Tibial artery (tissue), 4 donors: ENCODE results near the gene SOX4.

Source experiments
- DNase-seq, 2 donors: peaks; one replicate each; pipeline ENCODE4 v3.0.0-alpha.2; 2019
- H3K27ac ChIP-seq, 2 donors: fragments of 200-600 bp; sonication (generic) in 1 of 2; 1 replicate in 1 of 2; 2 replicates in 1 of 2; pipeline ENCODE4 v1.5.1; 2018 to 2019; ENCODE audit warnings: mild to moderate bottlenecking in 1 of 2
- H3K27me3 ChIP-seq, 2 donors: fragments of 200-600 bp; sonication (generic) in 1 of 2; one replicate each; pipeline versions ENCODE4 v1.5.1 to v1.6.0; 2016 to 2019
- H3K36me3 ChIP-seq, 3 donors: fragments of 200-600 bp; sonication (generic) in 2 of 3; one replicate each; pipeline ENCODE4 v1.5.1; 2016 to 2019; ENCODE audit warnings: mild to moderate bottlenecking in 2 of 3
- H3K4me1 ChIP-seq, 4 donors: fragments of 200-600 bp; sonication (generic) in 2 of 4; 1 replicate in 3 of 4; 2 replicates in 1 of 4; pipeline ENCODE4 v1.5.1; 2016 to 2019
- H3K4me3 ChIP-seq, 2 donors: fragments of 200-600 bp; sonication (generic) in 1 of 2; 1 replicate in 1 of 2; 2 replicates in 1 of 2; pipeline ENCODE4 v1.5.1; 2018 to 2019; ENCODE audit warnings: mild to moderate bottlenecking in 2 of 2
- H3K9me3 ChIP-seq, 3 donors: fragments of 200-600 bp; sonication (generic) in 1 of 3; one replicate each; pipeline ENCODE4 v1.5.1; 2016 to 2019
- CTCF ChIP-seq, 2 experiments: fragments of 200-600 bp in 1 of 2; fragments of 450-650 bp in 1 of 2; IDR thresholded peaks; one replicate each; pipeline ENCODE4 v1.5.1; 2017 to 2019; ENCODE audit warnings: antibody characterized with exemption in 2 of 2, mild to moderate bottlenecking in 1 of 2, moderate library complexity in 1 of 2
- intact Hi-C: fragments of 100-400 bp; cut with DNase I; formaldehyde crosslinking; loops from one replicate; pipeline ENCODE4 v1.15.0; 2023; ENCODE audit warnings: low total_unique reads

Gene SOX4

GRCh38 chr6:21594416-21595281 is 1.1 kb downstream of the SOX4 start:
- Histone ChIP-seq H3K4me3 (peak overlapping the region; percentile 78 to 88), H3K4me1 (peaks cover 0 to 22% (median 5%) of the 10 kb centered on the region in 4 donors), H3K27me3 (no peaks in the 10 kb centered on the region), H3K27ac (peak overlapping the region; percentile 80 to 88), H3K9me3 (no peaks in the 10 kb centered on the region), H3K36me3 (no peaks in the 10 kb centered on the region)
- peak; percentile 60 to 77 for DNase-seq
- no peak for TF ChIP-seq CTCF (IDR thresholded peaks at IDR 0.05)
- intact Hi-C loops = loop anchor here (5.0 to 10.0 kb wide), 2 partner anchors 70 to 553 kb away; no protein-coding TSS in a partner anchor

- H3K4me3 ChIP-seq = peak overlapping the region; percentile 78 to 88
- H3K9me3 ChIP-seq = no peaks in the 10 kb centered on the region
- peaks cover 0 to 22% (median 4%) of the 10 kb centered on the region in 4 donors for H3K4me1 ChIP-seq
- H3K27ac ChIP-seq = peak overlapping the region; percentile 80 to 88
- no peaks in the 10 kb centered on the region for H3K36me3 ChIP-seq
- no peaks in the 10 kb centered on the region for H3K27me3 ChIP-seq
- TF ChIP-seq CTCF (IDR thresholded peaks at IDR 0.05) = peak in 1 of 2 experiments; percentile 29
- intact Hi-C loops = loop anchor here (5.0 to 10.0 kb wide), 2 partner anchors 69 to 552 kb away; no protein-coding TSS in a partner anchor
- peak in 1 of 2 donors; percentile 69 for DNase-seq
Measured at GRCh38 chr6:21595285-21596144, 2.0 kb downstream of the SOX4 start.

DNA sequence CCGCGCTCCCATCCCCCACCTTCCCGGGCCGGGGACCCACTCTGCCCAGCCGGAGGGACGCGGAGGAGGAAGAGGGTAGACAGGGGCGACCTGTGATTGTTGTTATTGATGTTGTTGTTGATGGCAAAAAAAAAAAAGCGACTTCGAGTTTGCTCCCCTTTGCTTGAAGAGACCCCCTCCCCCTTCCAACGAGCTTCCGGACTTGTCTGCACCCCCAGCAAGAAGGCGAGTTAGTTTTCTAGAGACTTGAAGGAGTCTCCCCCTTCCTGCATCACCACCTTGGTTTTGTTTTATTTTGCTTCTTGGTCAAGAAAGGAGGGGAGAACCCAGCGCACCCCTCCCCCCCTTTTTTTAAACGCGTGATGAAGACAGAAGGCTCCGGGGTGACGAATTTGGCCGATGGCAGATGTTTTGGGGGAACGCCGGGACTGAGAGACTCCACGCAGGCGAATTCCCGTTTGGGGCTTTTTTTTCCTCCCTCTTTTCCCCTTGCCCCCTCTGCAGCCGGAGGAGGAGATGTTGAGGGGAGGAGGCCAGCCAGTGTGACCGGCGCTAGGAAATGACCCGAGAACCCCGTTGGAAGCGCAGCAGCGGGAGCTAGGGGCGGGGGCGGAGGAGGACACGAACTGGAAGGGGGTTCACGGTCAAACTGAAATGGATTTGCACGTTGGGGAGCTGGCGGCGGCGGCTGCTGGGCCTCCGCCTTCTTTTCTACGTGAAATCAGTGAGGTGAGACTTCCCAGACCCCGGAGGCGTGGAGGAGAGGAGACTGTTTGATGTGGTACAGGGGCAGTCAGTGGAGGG is 2.8 kb downstream of the SOX4 start:
- H3K27me3 ChIP-seq = no peaks in the 10 kb centered on the region
- peak overlapping the region; percentile 80 to 88 for H3K27ac ChIP-seq
- H3K36me3 ChIP-seq = no peaks in the 10 kb centered on the region
- intact Hi-C loops = loop anchor here (5.0 to 10.0 kb wide), 2 partner anchors 68 to 551 kb away; no protein-coding TSS in a partner anchor
- H3K4me1 ChIP-seq = peaks cover 0 to 22% (median 4%) of the 10 kb centered on the region in 4 donors
- DNase-seq = peak; percentile 40 to 70
- H3K9me3 ChIP-seq = no peaks in the 10 kb centered on the region
- TF ChIP-seq CTCF (IDR thresholded peaks at IDR 0.05) = no peak
- peak overlapping the region; percentile 78 to 88 for H3K4me3 ChIP-seq

GRCh38 chr6:21596949-21597682 is 3.6 kb downstream of the SOX4 start:
- no peak for DNase-seq

More at GRCh38 chr6:21596949-21597682, 3.6 kb downstream of the SOX4 start:
- H3K4me3 ChIP-seq = peak overlapping the region; percentile 78 to 88
- intact Hi-C loops = loop anchor here (5.0 to 10.0 kb wide), 2 partner anchors 68 to 550 kb away; no protein-coding TSS in a partner anchor
- no peaks in the 10 kb centered on the region for H3K9me3 ChIP-seq
- peak overlapping the region; percentile 80 to 88 for H3K27ac ChIP-seq
- peaks cover 0 to 22% (median 4%) of the 10 kb centered on the region in 4 donors for H3K4me1 ChIP-seq
- peak; percentile 47 to 51 for TF ChIP-seq CTCF (IDR thresholded peaks at IDR 0.05)
- no peaks in the 10 kb centered on the region for H3K27me3 ChIP-seq
- no peaks in the 10 kb centered on the region for H3K36me3 ChIP-seq
